Stimulated activated CD8-positive, alpha-beta memory T cell treated with anti-CD3 and anti-CD28 coated beads, Interleukin-12 subunit alpha, Interleukin-12 subunit beta, amount 100 ng/mL, for 4 hours (primary cell): ENCODE data around the gene DNAH1.

Experiments used
- DNase-seq: peaks from one replicate; pipeline ENCODE4 v3.0.0-alpha.2; 2020; ENCODE audit warnings: low read depth

The DNAH1 gene

GRCh38 chr3:52290596-52291507 is 25.3 kb upstream of the DNAH1 start:
- no peak for DNase-seq

GRCh38 chr3:52291508-52292181 is 24.5 kb upstream of the DNAH1 start:
- DNase-seq, result no peak

DNA sequence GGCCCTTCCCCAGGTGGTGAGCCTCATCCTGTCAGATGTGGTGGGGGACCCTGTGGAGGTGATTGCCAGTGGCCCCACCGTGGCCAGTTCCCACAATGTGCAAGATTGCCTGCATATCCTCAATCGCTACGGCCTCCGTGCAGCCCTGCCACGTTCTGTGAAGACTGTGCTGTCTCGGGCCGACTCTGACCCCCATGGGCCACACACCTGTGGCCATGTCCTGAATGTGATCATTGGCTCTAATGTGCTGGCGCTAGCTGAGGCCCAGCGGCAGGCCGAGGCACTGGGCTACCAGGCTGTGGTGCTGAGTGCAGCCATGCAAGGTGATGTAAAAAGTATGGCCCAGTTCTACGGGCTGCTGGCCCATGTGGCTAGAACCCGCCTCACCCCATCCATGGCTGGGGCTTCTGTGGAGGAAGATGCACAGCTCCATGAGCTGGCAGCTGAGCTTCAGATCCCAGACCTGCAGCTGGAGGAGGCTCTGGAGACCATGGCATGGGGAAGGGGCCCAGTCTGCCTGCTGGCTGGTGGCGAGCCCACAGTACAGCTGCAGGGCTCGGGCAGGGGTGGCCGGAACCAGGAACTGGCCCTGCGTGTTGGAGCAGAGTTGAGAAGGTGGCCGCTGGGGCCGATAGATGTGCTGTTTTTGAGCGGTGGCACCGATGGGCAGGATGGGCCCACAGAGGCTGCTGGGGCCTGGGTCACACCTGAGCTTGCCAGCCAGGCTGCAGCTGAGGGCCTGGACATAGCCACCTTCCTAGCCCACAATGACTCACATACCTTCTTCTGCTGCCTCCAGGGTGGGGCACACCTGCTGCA is 23.7 kb upstream of the DNAH1 start:
- DNase-seq, result no peak

- DNase-seq, result no peak
Observed at GRCh38 chr3:52293491-52294319, 22.4 kb upstream of the DNAH1 start.

- DNase-seq, result no peak
Observed at GRCh38 chr3:52294320-52295150, 21.6 kb upstream of the DNAH1 start.

DNA sequence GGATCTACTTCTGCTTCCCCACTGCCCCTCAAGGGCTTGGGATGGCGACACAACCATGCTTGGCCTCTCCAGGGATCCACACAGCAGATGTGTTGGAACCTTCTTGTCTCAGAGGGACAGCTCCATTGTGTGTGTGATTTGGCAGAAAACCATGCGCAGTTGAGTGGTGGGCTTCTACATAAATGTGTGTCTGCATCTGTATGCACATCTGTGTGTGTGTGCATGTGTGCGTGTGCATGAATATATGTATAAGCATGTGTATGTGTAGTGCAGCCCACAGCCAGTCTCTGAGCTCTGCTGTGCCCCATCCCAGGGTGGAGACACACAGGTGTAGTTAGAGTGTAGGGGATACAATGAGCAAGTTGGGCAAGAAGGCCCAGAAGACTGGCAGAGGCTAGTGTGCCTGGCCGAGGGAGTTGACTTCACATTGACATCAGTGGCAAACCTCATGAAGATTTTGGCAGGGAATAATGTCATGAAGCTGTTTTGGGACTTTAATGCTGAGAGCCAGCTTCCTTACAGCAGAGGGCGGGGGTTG is 20.4 kb upstream of the DNAH1 start:
- no peak for DNase-seq

- no peak for DNase-seq
Observed at GRCh38 chr3:52297242-52298148, 18.6 kb upstream of the DNAH1 start.

DNA sequence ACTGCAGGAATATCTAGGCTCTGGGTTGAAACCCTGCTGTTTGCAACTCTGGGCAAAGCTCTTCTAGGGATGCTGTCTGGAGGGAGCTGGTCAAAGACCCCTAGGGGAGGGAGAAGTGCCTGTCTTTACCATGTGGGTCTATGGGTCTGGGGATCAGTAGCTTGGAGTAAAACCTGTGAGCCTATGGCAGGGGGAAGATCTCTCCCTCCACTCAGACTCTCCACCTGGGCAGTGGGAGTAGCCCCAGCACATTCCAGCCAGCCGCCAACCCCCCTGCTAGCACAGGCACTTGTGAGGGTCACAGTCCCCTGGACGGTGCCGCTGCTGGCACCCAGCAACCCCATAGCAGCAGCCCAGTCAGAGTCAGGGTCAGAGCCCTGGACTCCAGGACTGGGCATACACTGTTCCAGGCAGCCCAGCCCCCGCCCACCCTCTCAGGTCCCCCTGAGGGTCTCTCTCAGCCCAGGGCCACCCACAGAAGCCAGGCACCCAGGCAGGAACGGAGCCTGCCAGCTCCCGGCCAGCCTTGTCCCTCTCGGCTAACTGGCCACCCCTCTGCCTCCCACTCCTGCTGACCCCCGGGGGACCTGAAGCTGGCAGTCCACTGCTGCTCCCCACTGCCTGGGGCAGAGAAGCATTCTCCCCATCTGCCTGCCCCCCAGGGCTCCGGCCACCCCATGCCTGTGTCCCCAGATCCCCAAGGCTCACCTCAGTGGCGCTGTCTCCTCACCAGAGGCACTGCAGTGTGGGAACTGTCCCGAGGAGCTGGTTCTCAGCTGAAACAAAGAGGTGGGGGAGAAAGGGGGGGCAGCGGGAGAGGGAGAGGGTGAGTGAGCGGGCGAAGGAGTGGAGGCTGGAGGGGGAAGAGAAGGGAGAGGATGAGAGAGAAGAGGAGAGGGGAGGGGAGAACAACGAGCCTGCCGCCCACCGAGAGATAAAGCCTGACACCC is 17.7 kb upstream of the DNAH1 start:
- no peak for DNase-seq

DNA sequence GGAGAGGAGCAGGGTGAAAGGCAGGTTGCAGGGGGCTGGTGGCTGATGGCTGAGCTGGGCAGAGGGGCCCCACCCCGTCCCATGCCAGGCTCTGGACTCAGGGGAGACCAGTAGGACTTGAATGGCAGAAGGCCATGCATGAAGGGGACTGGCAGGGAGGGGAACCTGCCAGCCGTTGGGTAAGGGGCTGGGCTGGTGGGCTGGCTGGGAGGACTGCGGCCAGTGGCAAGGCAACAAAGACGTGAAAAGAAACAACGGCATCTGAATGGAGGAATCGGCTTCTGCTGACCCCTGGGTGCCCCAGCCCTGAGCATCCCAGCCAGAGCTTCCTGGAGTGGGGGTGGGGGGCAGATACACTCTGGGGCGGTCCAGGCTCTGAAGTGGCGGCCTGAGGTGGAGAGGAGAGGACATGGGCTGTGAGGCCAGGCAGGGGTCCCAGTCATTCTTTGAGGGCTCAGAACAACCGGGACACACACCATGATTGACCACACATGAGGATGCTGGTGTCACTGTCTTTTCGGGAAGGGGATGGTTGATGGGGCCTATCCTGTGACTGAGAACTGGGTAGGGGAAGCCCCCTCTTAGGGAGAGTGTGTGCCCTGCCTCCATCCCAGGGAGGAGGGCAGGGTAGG is 16.8 kb upstream of the DNAH1 start:
- DNase-seq, result no peak

- DNase-seq, result no peak
Observed at GRCh38 chr3:52299879-52300611, 16.1 kb upstream of the DNAH1 start.

DNA sequence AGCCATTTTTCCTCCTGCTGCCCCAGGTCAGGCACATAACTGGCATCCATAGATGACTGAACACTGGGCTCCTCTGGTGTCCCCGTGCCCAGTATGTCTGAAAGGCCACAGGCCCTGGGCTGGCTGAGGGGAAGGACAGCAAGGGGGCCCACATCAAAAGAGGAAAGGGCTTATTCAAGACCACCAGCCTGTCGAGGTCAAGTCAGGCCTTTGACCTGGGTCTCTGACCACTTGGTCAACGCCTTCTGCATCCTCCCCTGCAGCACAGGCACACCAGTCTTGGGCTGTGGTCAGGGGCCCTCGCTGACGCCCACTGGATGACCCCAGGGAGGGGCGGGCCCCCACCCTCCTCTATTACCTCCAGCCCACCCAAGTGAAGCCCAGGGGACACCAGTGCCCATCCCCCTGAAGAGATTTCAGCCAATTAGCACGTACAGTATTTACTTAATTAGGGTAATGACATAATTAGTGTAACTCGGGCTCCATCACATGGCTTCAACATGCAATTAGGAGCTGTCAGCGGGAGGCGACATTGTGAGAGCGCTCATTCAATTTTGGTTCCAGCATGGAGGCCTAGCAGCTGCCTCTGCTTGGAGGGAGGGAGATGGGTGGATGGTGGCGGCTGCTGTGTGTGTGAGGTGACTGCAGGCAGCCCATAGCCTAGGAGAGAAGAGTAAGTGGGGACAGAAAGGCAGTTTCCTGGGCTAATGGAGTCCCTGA is 13.5 kb upstream of the DNAH1 start:
- no peak for DNase-seq

GRCh38 chr3:52303811-52304210 is 12.3 kb upstream of the DNAH1 start:
- no peak for DNase-seq

DNA sequence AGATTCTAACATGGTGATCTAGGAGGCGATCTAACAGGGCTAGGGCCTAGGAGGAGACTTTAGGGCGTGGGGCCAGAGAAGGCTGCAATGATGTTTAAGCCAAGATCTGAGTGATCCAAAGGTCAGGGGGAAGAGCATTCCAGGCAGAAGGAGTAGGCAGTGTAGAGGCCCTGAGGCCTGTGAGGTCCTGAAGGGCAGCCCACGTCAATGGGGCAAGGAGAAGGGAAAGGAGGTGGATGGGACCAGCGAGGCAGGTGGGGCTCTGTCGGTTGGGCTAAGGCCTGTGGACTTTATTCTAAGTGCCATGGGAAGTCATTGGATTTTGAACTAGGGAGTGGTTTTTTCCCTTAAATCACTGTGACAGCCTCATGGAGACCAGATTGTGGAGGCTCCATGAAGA is 10.2 kb upstream of the DNAH1 start:
- DNase-seq, result no peak

GRCh38 chr3:52306978-52307377 is 9.1 kb upstream of the DNAH1 start:
- DNase-seq, result no peak

GRCh38 chr3:52308308-52308707 is 7.8 kb upstream of the DNAH1 start:
- DNase-seq, result no peak

DNA sequence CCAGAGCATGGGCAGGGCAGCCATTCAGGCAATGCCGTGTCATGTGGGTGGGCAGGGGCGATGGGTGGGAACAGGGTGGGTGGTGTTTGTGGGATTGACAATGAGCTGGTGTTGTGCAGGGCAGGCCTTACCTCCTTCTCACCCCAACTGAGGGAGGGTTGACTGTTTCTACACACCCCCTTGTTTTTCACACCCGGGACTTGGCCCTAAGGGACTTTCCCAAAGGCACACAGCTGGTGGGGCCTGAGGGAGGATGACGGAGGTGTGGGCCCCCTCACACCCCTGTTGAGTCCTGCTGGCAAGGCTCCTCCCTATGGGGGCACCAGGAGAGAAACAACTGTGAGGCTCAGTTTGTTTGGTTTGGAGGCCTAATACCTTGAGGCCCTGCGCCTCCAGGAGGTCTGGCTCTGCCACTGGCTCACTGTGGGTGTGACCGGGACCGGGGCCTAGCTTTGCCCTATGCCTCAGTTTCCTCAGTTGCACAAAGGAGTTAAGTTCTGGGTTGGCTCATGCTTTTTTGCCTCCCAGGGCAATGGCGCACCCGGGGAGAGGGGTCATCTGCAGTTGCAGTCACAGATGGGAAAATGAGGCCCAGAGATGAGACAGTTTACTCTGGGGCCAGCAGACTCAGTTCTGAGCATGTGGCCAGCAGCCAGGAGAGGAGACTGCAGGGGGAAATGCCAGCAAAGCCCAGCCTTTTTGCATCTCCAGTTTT is 5.1 kb upstream of the DNAH1 start:
- DNase-seq, result peak; percentile 43
